Kidney (tissue), 14 donors: ENCODE measurements around the gene NIN. TPM values are rescaled to one million over a fixed set of nuclear protein-coding genes. Genes with fewer than 3 reads are reported as not detected.

Source experiments
- DNase-seq, 5 donors: peaks; one replicate each; pipeline ENCODE4 v3.0.0-alpha.2; 2013 to 2020
- FAIRE-seq: peaks from 2 replicates; lab custom pipeline; 2012; peaks lifted over from hg19 to GRCh38; lab: Jason Lieb, UNC
- H3K27ac ChIP-seq, 2 donors: one replicate each; pipeline ENCODE4 v1.7.0; 2013; ENCODE audit warnings: low read depth in 2 of 2, low read length in 2 of 2, inconsistent platforms in 1 of 2
- H3K27me3 ChIP-seq: one replicate; pipeline ENCODE4 v1.7.1; 2013; ENCODE audit warnings: low read length, inconsistent platforms; ENCODE audit not compliant: control insufficient read depth, insufficient read depth
- H3K36me3 ChIP-seq, 3 donors: one replicate each; pipeline versions ENCODE4 v1.7.0 to v1.7.1; 2013; ENCODE audit warnings: low read length in 3 of 3, control low read depth in 1 of 3, inconsistent platforms in 1 of 3; ENCODE audit not compliant: insufficient read depth in 3 of 3, control insufficient read depth in 2 of 3
- H3K4me1 ChIP-seq, 3 donors: one replicate each; pipeline versions ENCODE4 v1.7.0 to v1.7.1; 2013; ENCODE audit warnings: low read length in 3 of 3, inconsistent platforms in 1 of 3, low read depth in 1 of 3; ENCODE audit not compliant: control insufficient read depth in 2 of 3, insufficient read depth in 2 of 3
- H3K4me3 ChIP-seq, 3 donors: one replicate each; pipeline versions ENCODE4 v1.7.0 to v1.8.1; 2013; ENCODE audit warnings: low read length in 3 of 3, control low read depth in 1 of 3, inconsistent platforms in 1 of 3
- H3K9ac ChIP-seq, 3 donors: one replicate each; pipeline versions ENCODE4 v1.7.0 to v1.7.1; 2013; ENCODE audit warnings: low read length in 3 of 3, control low read depth in 1 of 3, inconsistent platforms in 1 of 3
- H3K9me3 ChIP-seq, 3 donors: one replicate each; pipeline versions ENCODE4 v1.7.0 to v1.7.1; 2013; ENCODE audit warnings: low read length in 3 of 3, control low read depth in 1 of 3, inconsistent platforms in 1 of 3; ENCODE audit not compliant: control insufficient read depth in 2 of 3, insufficient read depth in 1 of 3
- CTCF ChIP-seq: IDR thresholded peaks from 3 replicates; pipeline ENCODE4 v1.5.1; 2012; ENCODE audit warnings: mild to moderate bottlenecking, moderate library complexity, borderline replicate concordance; ENCODE audit not compliant: insufficient read depth; ENCODE audit errors: extremely low read depth
- intact Hi-C: fragments of 100-400 bp; cut with DNase I; formaldehyde crosslinking; loops from one replicate; pipeline ENCODE4 v1.11.1; 2022
- polyA plus RNA-seq: library from polyadenylated mRNA; stranded (reverse); fragments of 350-450 nt; fragmentation: Illumina TruSeq; extraction: RNeasy Lipid Tissue Mini Kit (QIAGEN cat#74804); gene quantifications from one replicate; pipeline ENCODE4 v1.2.3, GENCODE V29; 2014; ENCODE audit warnings: low read depth, low replicate concordance; ENCODE audit not compliant: insufficient read depth
- total RNA-seq: library from RNA; stranded (reverse); fragmentation: NEBNext Ultra II Directional; extraction: Animal tissue kit (Norgen Biotek cat#: 25700); gene quantifications from one replicate; pipeline ENCODE4 v1.2.1, GENCODE V29; 2021
- donor health status: control.
- donor health status: control.
- donor health status: control.
- donor health status: control.
- donor health status: control.
- donor health status: DM: yes; HTN: yes; CAD: no.
- donor health status: Normal renal cell carcinoma (clear cell type).

Gene NIN
- total and polyA plus RNA-seq, 2 donors from 2014 or later = 3.6 to 40.0 TPM

- no peak overlapping the region for H3K9ac ChIP-seq
- DNase-seq (no peak), FAIRE-seq (no peak)
- no peak for TF ChIP-seq CTCF
- H3K27ac ChIP-seq = no peak overlapping the region
- peaks cover 0 to 5% (median 0%) of the 10 kb centered on the region in 3 donors for H3K36me3 ChIP-seq
- intact Hi-C loops = no loop called here
- no peaks in the 10 kb centered on the region for H3K27me3 ChIP-seq
- no peak overlapping the region for H3K4me3 ChIP-seq
- no peaks in the 10 kb centered on the region for H3K9me3 ChIP-seq
- peaks cover 0 to 5% (median 3%) of the 10 kb centered on the region in 3 donors for H3K4me1 ChIP-seq
Observed at GRCh38 chr14:50780393-50780792, 50.6 kb downstream of the NIN start.

- H3K27ac ChIP-seq = no peak overlapping the region
- TF ChIP-seq CTCF = no peak
- intact Hi-C loops = loop anchor here (10.0 kb wide), 1 partner anchor 164 kb away; no protein-coding TSS in a partner anchor
- no peaks in the 10 kb centered on the region for H3K9me3 ChIP-seq
- H3K4me3 ChIP-seq = no peak overlapping the region
- no peak for DNase-seq
- FAIRE-seq = no peak
- no peak overlapping the region for H3K9ac ChIP-seq
- no peaks in the 10 kb centered on the region for H3K4me1 ChIP-seq
- H3K36me3 ChIP-seq = peaks cover 0 to 5% (median 0%) of the 10 kb centered on the region in 3 donors
- H3K27me3 ChIP-seq = no peaks in the 10 kb centered on the region
Observed at GRCh38 chr14:50778721-50779483, 52.1 kb downstream of the NIN start.

GRCh38 chr14:50776522-50776921 is 54.4 kb downstream of the NIN start:
- H3K4me3 ChIP-seq = no peak overlapping the region
- no peak for TF ChIP-seq CTCF
- no peak overlapping the region for H3K9ac ChIP-seq
- FAIRE-seq (no peak), DNase-seq (no peak)
- H3K27ac ChIP-seq = no peak overlapping the region
- H3K36me3 ChIP-seq = peaks cover 0 to 13% (median 4%) of the 10 kb centered on the region in 3 donors
- no peaks in the 10 kb centered on the region for H3K9me3 ChIP-seq
- no peaks in the 10 kb centered on the region for H3K4me1 ChIP-seq
- intact Hi-C loops = loop anchor here (10.0 kb wide), 1 partner anchor 162 kb away; no protein-coding TSS in a partner anchor
- H3K27me3 ChIP-seq = no peaks in the 10 kb centered on the region
